MCF 10A (cell line): ENCODE results near the gene CADPS. TPM values are rescaled to one million over a fixed set of nuclear protein-coding genes. Genes with fewer than 3 reads are reported as not detected.
A peak's percentile ranks its signal among the peaks of the same experiment; 100 is the strongest.

Experiments
- BruUV-seq: library from RNA; stranded (reverse); fragments of 400-500 nt; replicated peaks from 2 replicates; lab custom pipeline; 2021; lab: Mats Ljungman, UMichigan
- CTCF ChIA-PET: fragments of 300-600 bp; sonication (Branson Sonifier 250); formaldehyde crosslinking; extraction: SDS; loops from one replicate; lab custom pipeline; 2021; ENCODE audit warnings: antibody characterized with exemption, inconsistent platforms; lab: Yijun Ruan, JAX
- POLR2A ChIA-PET: fragments of 300-600, 350-650 bp; sonication (Branson Sonifier 250); formaldehyde crosslinking; extraction: SDS; loops from one replicate; lab custom pipeline; 2020; ENCODE audit warnings: antibody characterized with exemption, inconsistent platforms; lab: Yijun Ruan, JAX
- DNase-seq: peaks from one replicate; pipeline ENCODE4 v3.0.0-alpha.2; 2018; ENCODE audit not compliant: unreplicated experiment
- H3K27ac Mint-ChIP-seq: one replicate; pipeline ENCODE4 v1.8.0; 2022; ENCODE audit warnings: mild to moderate bottlenecking, low read depth, mixed read lengths; ENCODE audit not compliant: unreplicated experiment
- H3K27me3 Mint-ChIP-seq: one replicate; pipeline ENCODE4 v1.8.0; 2022; ENCODE audit warnings: mixed read lengths; ENCODE audit not compliant: insufficient read depth, unreplicated experiment
- H3K36me3 Mint-ChIP-seq: one replicate; pipeline ENCODE4 v1.8.0; 2022; ENCODE audit warnings: mild to moderate bottlenecking, moderate library complexity, mixed read lengths; ENCODE audit not compliant: insufficient read depth, unreplicated experiment
- H3K4me1 Mint-ChIP-seq: one replicate; pipeline ENCODE4 v1.8.0; 2022; ENCODE audit warnings: mixed read lengths; ENCODE audit not compliant: insufficient read depth, unreplicated experiment
- H3K4me3 Mint-ChIP-seq: one replicate; pipeline ENCODE4 v1.8.0; 2022; ENCODE audit warnings: mild to moderate bottlenecking, moderate library complexity, mixed read lengths; ENCODE audit not compliant: unreplicated experiment
- H3K9me3 Mint-ChIP-seq: one replicate; pipeline ENCODE4 v1.8.0; 2022; ENCODE audit warnings: mixed read lengths; ENCODE audit not compliant: unreplicated experiment
- CTCF ChIP-seq: fragments of 200-600 bp; IDR thresholded peaks from one replicate; pipeline ENCODE4 v1.8.0; 2022; ENCODE audit warnings: antibody characterized with exemption, mild to moderate bottlenecking; ENCODE audit not compliant: unreplicated experiment
- intact Hi-C: fragments of 100-400 bp; cut with micrococcal nuclease; formaldehyde crosslinking; loops from 2 replicates; pipeline ENCODE4 v1.14.1; 2022
- total RNA-seq: library from RNA; stranded (reverse); gene quantifications from 2 replicates; pipeline ENCODE4 v1.2.3, GENCODE V29; 2022

The CADPS gene
- total RNA-seq, 1 experiment from 2014 or later, result not detected

- no peak for DNase-seq
- Mint-ChIP-seq H3K27ac (no peak overlapping the region), H3K9me3 (no peaks in the 10 kb centered on the region), H3K4me3 (no peak overlapping the region), H3K4me1 (peaks cover 9% of the 10 kb centered on the region), H3K27me3 (no peaks in the 10 kb centered on the region), H3K36me3 (no peaks in the 10 kb centered on the region)
- intact Hi-C loops, result no loop called here
- TF ChIP-seq CTCF, result no peak
- BruUV-seq, result no TSS peak
- ChIA-PET POLR2A (no interaction called here), CTCF (interaction anchor here (1.4 kb wide), 1 partner anchor 13 kb away, joined by 3 read pairs; no protein-coding TSS in a partner anchor)
These were observed 116.7 kb downstream of the CADPS start for GRCh38 chr3:62758296-62759066.

- H3K27me3 Mint-ChIP-seq, result no peaks in the 10 kb centered on the region
- POLR2A ChIA-PET, result no interaction called here
- H3K9me3 Mint-ChIP-seq, result no peaks in the 10 kb centered on the region
- no peak for TF ChIP-seq CTCF
- BruUV-seq, result no TSS peak
- H3K27ac Mint-ChIP-seq, result no peak overlapping the region
- peaks cover 9% of the 10 kb centered on the region for H3K4me1 Mint-ChIP-seq
- CTCF ChIA-PET, result interaction anchor here (0.7 to 2.1 kb wide), 5 partner anchors 8 to 843 kb away, joined by 3 to 7 read pairs (median 4); no protein-coding TSS in a partner anchor
- no peaks in the 10 kb centered on the region for H3K36me3 Mint-ChIP-seq
- no peak for DNase-seq
- intact Hi-C loops, result no loop called here
- no peak overlapping the region for H3K4me3 Mint-ChIP-seq
These were observed 118.2 kb downstream of the CADPS start for GRCh38 chr3:62757045-62757444.

GRCh38 chr3:62755285-62755684, 119.9 kb downstream of the CADPS start:
- intact Hi-C loops, result no loop called here
- BruUV-seq, result no TSS peak
- CTCF ChIA-PET, result interaction anchor here (0.6 kb wide), 1 partner anchor 67 kb away, joined by 4 read pairs; no protein-coding TSS in a partner anchor
- Mint-ChIP-seq H3K27ac (no peak overlapping the region), H3K9me3 (no peaks in the 10 kb centered on the region), H3K27me3 (no peaks in the 10 kb centered on the region), H3K4me3 (no peak overlapping the region), H3K36me3 (no peaks in the 10 kb centered on the region), H3K4me1 (peaks cover 9% of the 10 kb centered on the region)
- no peak for TF ChIP-seq CTCF
- POLR2A ChIA-PET, result no interaction called here
- peak; percentile 89 for DNase-seq

- intact Hi-C loops, result no loop called here
- H3K4me3 Mint-ChIP-seq, result no peak overlapping the region
- H3K27ac Mint-ChIP-seq, result no peak overlapping the region
- no TSS peak for BruUV-seq
- TF ChIP-seq CTCF, result no peak
- no peaks in the 10 kb centered on the region for H3K4me1 Mint-ChIP-seq
- ChIA-PET POLR2A (no interaction called here), CTCF (interaction anchor here (0.7 kb wide), 1 partner anchor 348 kb away, joined by 5 read pairs; no protein-coding TSS in a partner anchor)
- no peaks in the 10 kb centered on the region for H3K27me3 Mint-ChIP-seq
- H3K9me3 Mint-ChIP-seq, result no peaks in the 10 kb centered on the region
- no peak for DNase-seq
- H3K36me3 Mint-ChIP-seq, result no peaks in the 10 kb centered on the region
These were observed 125.6 kb downstream of the CADPS start for GRCh38 chr3:62749657-62750056.
